NCI-H1105 (cell line): Measurements from ENCODE around the gene CD180.
A peak's percentile ranks its signal among the peaks of the same experiment; 100 is the strongest.

Experiments
- DNase-seq: peaks from one replicate; lab custom pipeline; 2025; lab: John Stamatoyannopoulos, UW

Gene CD180

DNA sequence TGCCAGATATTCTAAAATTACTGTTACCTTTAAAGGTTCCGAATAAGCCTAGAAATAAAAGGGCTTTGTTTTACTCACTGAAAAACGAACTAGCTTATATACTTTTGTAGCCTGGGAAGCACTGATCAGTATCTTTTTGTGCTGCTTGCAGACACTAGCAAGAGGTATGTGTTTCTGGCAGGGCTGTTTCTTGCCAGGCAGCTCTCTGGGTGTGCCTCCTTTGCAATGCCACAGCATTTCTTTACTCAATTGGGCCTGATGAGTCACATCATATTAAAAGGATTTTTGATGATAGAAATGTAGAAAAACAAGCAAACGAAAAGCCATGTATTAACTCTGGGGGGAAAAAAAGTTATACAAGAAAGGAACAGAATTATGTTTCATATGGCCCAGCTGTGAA, 35.6 kb downstream of the CD180 start:
- DNase-seq, result no peak

DNA sequence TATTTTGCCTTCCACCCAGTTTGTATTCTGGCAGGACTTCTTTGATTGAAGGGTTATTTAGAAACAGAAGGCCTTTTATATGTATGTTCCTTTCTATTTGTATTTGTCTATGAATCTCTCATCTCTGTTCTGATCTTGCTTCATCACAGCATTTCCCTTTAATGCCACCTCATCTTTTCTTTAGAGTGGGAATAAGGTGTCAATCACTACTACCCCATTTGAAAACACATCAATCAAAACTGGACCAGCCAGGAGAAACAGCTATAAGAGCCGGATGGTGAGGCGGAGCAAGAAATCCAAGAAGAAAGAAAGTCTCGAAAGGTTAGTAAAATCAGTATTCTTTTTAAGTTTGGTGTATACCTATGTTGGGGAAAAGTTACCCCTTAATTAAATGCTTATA, 36.3 kb downstream of the CD180 start:
- no peak for DNase-seq

DNA sequence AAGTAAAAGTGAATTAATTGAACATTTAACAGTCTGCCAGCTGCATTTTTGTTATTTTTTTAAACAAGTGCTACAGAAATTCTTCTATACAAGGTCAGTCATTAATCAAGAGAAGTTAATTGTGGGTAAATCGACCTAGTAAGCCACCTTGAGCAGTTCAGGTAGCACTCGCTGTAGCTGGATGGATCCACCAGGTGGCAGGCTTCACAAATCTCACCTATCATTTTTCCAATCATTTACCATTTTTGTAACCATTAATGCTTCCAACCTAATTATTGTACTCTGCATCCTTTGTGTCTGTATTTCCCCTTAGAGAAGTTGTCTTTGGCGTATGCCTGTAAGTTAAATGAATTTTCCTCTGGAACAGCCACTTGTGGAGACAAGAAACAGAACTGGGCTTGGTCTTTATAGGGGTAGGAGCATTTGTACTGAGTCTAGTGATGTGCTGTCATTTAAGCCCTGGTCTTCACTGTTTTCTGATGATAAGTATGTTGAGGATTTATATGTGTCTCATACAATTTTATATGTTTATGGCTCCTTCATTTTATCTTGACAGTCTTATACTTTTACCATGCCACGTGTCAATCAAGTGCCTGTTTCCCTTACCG, 39.5 kb downstream of the CD180 start:
- peak; percentile 10 for DNase-seq

DNA sequence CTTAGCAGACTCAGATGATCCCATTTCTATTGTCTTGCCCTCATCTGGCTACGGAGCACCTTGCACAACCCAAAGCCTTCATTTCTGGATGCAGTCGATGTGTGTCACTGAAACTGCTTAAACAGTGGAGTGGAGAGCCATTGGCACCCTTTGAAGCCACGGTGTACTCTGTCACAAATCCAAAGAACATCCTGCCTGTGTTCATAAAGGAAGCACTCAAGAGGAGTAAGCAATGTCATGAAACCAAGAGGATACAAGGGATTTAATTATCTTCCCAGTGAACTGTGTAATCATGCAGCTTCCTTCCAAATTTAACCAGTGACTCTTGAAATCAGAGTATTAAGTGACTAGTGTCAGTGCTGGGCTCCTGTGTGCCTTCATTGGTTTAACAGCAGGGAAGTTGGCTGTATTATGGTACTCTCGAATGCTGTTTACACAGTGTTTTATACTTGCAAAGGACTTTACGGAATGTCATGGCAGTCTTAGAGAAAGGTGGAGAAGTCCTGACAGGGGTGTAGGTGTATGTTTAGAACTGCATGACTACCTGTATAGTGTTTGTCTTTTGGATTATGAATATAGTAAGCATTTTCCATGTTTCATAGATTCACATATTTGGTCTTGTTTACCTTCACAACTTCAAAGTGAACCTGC, 41.9 kb downstream of the CD180 start:
- DNase-seq, result no peak

DNA sequence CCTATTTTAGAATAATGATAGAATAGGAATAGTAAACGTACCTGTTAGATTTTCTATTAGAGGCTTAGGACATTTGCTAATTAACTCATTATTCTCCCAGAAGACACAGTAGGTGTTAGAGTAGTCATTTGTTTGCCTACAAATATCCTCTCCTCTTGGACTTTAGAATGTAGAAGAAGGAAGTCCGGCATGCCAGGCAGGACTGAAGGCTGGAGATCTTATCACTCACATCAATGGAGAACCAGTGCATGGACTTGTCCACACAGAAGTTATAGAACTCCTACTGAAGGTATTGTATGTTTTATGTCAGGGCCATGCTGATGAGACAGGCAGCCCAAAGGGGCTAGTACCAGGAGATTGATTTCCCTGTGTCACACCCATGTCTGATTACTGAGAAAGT, 43.3 kb downstream of the CD180 start:
- no peak for DNase-seq

DNA sequence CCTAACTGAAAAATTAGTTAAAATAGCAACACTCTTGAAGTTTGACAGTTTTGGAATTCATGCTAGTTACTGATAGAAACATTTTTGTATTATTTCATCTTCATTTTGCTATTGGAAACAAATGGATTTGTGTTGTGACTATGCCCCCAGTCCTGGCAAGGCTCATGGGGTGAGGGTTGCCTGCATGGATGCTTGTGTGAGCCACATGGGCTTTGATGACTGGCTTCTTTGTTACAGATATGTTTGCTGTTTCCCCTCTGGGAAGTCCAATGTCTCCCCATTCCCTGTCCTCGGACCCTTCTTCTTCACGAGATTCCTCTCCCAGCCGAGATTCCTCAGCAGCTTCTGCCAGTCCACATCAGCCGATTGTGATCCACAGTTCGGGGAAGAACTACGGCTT, 44.2 kb downstream of the CD180 start:
- no peak for DNase-seq

DNA sequence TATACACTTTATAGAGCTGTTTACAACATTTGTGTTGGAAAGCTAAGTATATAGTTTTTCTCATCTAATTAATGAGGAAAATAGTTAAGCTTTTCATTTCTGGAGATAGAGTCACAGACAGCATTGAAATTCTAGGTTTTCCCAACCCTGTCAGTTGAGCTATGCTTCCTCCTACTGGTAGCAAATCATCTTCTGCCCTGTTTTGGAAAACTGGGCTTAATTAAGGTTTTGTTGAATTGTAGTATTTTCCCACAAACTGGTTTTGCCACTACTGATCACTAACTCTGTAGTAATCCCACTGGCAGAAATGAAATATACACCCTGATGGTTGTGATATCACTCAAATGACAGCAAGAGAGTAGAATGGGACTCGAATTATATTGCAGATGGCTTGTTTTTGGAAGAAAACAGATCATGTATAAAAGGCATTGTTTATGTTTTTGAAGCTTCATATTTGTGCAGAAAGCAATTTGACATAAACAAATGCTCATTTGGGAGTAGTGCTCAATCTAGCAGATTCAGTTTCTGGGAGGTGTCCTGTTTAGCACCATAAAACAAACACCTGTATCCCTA, 46.6 kb downstream of the CD180 start:
- DNase-seq, result no peak

DNA sequence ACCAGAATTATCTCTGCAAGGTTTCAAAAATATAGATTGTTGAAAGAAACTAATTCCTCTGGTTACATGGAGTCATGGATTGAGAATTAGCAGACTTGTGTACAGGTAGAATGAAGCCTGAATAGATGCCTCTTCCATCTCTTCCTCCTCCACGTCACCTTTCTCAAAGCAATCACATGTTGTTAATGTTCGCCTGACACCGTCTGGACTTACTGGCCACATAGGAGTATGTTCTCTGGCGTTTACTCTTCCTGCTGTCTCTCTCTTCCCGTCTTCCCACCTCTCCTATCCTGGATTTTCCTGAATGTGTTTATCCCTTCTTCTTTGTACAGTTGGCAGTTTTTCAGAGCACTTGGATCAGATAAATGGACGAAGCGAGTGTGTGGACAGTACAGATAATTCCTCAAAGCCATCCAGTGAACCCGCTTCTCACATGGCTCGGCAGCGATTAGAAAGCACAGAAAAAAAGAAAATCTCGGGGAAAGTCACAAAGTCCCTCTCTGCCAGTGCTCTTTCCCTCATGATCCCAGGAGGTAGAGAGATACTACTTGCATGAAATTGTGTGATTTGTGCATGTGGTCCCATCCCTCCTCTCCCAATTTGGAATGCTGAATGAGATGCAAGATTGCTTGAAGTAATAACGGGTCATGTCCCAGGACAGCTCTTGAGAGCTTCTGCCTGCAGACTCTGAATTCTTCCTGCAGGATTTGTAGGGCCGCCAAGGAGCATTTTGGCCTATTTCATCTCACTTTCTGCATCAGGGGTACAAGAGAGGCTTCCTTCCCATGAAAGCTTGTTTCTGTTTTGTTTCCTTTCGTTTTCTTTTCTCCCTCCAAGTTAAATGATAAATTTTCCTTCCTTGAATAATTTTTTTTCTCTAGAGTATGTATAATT, 47.3 kb downstream of the CD180 start:
- no peak for DNase-seq

DNA sequence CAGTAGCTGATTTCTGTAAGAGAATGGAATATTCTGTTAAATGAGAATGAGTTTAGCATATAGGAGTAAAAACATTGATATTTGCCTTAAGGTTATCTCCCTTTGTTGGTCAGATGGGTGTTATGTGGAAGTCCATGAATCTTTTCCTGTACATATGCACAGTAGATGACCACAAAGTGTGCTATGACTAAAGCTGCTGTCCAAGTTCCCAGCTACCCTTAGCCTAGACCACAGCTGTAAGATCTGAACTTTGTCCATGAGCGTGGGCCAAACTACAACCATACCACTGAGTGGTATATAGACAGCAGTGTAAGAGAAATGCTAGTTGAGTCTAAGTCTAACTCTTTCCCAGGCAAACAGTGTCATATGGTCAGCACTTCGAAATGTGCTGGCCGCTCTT, 48.8 kb downstream of the CD180 start:
- no peak for DNase-seq

DNA sequence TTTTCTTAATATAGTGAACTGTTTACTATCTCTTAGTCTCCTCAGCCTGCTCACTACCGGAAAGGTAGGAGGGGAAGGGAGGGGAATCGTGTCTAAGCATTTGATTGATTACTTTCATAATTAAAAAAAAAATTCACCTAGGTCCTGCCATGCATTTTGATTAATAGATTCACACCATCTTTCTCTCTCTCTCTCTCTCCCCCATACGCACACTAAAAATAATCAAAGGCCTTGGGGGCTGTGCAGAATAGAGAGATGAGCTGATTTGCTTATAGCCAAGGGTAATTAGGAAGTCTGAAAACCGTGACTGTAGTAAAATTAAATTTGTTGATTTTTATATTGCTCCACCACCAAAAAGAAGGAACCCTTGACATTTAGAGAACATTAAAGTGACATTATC, 49.6 kb downstream of the CD180 start:
- DNase-seq, result no peak

DNA sequence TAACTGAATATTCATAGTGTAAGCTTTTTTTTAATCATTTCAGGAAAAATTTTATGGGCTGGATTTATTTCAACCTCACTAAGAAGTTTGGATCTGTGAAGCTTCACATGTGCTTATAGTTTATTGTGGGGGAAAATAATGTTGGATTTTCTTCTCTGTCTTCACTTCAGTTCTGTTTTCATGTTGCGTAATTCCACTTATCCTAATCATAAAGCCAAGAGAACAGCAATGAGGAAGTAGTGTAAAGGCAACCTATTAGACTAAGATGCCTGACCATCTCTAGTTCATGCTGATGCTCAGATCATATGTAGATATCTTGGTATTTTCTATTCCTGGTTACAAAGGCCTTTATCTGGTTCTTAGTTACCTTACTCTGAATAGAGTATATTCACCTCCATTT, 50.0 kb downstream of the CD180 start:
- no peak for DNase-seq

DNA sequence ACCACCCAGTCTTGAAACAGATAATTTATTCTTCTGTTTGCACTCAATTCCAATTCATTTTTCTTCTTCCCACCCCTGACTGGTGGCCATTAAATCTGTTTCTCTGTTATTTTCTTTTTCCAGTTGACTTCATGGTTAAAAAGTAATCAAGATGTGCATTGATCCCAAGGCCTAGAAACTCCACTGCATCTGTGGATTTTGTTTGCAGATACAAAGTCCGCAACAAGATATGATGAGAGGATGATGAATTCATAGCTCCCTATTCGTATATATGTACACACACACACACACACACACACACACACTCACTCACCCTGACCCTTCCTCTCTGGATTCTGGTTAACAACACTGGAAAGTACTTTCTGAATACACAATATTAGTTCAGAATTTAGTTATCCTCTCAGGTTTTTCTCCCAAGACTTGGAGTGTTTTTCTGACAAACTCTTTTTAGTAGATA, 52.4 kb downstream of the CD180 start:
- DNase-seq, result no peak

DNA sequence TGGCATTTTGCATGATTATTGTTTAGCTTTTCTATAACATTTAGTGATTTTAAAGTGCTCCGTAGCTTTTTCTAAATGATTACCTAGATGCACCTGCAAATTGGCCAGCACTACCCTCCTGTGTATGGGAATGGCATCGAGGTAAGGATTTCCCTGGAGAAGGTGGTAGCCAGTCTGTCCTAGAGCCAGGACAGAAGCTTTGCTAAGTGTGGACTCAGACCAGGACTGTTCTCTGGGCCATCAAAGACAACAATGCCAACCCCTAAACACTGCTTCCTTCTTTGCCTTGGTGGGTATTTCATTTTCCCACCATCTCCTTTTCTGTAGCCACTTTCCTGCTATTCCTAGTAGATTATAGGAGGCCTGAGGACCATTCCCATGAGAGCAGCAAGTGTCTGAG, 53.0 kb downstream of the CD180 start:
- no peak for DNase-seq

DNA sequence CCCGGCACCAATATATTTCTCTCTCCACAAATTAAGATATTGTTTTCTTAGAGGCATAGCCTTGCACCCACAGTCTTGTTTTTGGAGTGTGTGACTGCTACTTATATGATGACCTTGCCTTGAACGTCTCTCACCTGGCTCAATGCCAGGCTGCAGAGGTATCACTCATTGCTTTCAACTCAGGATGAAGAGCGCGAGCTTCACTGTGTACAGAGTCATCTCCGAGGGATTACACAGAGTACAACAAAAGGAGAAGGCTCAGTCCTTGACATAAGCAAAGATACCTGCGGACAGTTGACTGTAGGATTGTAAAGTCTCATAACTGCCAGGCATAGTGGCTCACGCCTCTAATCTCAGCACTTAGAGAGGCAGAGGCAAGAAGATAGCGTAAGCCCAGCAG, 53.8 kb downstream of the CD180 start:
- DNase-seq, result no peak

DNA sequence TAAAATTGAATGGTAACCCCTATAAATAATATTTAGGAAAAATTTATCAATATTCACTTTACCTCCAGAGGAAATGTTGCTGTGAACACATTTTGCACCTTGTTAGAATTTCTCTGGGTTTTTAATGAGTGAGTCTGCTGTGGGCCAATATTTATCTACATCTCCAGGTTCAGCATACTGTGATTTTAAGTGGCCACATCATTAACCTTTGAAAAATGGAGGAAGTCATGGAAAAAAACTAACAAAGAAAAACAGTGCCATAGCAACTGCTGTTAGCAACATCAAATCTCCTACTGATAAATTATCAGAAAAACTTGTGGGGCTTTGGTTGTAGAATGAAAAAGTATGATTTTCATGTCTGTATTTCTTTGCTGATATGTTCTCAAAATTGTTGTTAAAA, 55.0 kb downstream of the CD180 start:
- no peak for DNase-seq

DNA sequence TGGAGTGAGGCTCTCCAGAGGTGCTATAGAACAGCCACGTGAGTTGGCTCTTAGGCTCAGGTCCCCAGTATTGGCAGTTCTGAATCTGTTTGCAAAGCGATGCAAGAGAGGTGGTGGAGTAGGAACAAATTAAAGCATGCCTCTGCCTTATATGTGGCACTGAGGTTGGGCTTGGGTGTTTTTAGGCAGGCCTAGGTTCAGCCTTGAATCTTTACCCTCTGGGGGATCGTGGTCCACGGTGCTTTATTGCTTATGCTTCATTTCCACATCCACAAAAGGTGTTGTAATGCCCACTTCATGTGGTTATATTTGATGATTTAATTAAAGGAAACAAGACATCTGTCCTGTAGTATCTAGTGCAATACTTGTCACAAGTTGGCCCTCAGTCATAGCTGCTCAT, 56.2 kb downstream of the CD180 start:
- DNase-seq, result no peak

DNA sequence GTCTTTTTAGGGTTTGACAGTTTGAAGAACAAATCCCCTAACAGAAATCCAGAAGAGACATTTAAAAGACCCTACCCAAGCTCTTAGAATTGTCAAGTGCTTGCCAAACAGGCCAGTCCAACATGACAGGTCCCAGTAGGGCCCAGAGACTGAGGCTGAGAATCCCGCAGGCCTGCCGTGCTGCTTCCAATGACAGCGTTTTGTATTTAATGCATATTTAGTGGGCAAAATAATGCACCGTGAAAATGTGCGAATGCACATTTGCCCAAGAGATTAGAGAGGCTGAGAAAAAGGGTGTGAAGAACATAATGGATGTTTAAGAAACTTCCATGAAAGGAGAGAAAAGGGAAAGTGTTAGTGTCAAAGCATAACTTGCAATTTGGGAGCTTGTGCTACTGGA, 57.6 kb downstream of the CD180 start:
- DNase-seq, result no peak

DNA sequence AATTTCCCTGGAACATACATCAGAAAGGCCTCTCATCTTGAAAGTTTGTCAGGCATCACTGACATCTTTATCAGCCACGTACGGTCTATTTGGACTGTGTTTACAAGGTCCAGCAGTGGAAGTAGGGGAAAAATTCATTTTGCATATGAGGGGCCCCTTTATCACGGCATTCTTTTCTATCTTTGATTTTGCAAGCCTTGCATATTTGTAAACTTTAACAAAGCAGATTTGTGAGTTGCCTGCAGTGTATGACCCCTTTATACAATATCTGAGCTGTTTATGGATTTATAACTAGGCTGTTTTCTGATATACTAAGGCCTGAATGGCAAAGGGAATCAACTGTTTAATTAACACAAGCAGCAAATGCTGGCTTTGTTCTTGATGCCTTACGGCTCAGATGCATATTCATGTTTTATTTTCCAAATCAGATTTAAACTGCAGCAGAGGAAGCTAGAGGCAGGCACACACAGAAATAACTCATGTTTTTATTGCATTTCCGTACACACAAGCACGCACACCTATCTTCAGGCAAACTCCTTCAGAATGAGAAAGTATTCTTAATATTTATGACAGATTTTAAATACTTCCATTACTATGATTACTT, 61.1 kb downstream of the CD180 start:
- no peak for DNase-seq

DNA sequence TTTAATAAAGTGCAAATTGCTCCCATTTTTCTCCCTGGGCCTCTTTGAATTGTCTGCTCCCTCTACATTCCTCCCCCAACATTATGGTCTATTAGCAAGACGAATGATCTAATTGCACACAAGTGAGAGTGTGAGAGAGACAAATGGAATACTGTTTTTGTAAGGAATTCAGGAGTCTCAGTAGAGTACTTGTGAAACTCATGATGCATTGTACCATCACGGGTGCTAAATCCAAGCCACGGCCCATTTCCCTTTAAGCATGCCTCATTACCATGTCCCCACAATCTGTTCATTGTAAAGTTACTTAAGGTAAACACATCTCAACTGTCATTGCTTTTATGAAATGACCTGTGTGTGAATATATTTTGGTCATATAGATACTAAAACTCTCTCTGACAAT, 62.8 kb downstream of the CD180 start:
- DNase-seq, result no peak

DNA sequence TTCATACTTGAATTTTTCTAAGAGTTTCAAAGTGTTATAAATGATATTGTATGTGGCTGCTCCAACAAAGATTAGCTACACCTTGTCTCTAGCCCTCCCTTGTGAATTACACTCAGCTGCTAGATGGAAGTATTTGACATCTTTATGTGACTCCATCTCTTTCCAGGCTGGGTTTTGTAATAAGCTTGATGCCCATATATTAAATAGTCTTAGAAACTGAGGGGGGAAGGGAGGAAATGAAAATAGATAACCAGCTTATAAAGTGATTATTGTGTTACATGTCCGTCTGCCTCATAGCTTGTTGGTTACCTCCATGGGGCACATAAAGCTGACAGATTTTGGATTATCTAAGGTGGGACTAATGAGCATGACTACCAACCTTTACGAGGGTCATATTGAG, 63.4 kb downstream of the CD180 start:
- no peak for DNase-seq

DNA sequence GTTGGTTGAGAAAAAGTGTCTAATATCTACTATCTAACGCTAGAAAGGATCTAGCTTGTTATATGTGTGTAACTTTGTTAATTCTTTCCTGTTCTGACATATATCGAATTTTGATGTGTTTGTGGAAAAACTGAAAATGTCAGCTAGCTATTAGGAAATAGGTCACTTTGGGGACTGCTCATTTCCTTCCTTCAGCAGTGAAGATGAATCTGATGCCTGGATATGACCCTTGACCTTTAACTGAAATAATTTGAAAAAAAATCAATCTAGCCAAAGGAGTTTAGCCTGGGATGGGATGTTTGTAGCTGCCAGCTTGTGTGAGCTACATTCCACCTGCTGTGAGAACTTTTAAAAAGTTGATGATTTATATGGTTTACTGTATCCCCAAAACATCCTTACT, 66.8 kb downstream of the CD180 start:
- DNase-seq, result no peak
